ENCODE results near the gene NRXN3. TPM values are rescaled to one million over a fixed set of nuclear protein-coding genes. Genes with fewer than 3 reads are reported as not detected.
A peak's percentile ranks its signal among the peaks of the same experiment; 100 is the strongest.

The NRXN3 gene
- polyA plus RNA-seq, 1 donor (not counting 4 experiments of a cell fraction or from before 2014, with no cell fraction given) = 0.89 TPM

DNA sequence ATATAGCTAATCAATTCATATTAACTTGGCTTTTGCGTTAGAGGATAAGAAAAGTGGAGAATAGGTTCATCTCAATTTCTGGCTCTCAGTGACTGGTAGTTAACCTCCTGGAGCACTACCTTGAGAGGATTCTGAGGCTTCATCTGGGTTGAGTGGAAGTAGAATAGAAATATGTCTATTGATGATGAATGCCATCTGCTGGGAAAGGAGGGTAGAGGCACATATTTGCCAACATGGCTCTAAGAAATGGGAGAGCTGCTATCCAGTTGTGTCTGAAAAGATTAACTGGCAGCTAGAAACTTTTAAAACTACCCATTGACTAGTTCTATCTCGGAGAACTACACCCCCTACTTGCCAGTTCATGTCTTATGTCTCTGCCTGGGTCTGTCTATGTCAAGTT, 530.1 kb downstream of the NRXN3 start:
- no peaks in the 10 kb centered on the region for H3K27me3 ChIP-seq (ENCODE audit: control insufficient read depth, extremely low read depth, insufficient read depth, low read length)
- no peaks in the 10 kb centered on the region for H3K4me1 ChIP-seq (ENCODE audit: control insufficient read depth, extremely low read depth, insufficient read depth, low read length)
- H3K79me2 ChIP-seq (ENCODE audit: control insufficient read depth, insufficient read depth, low read length) = no peaks in the 10 kb centered on the region
- no peak overlapping the region for H3K4me3 ChIP-seq (ENCODE audit: control insufficient read depth in 2 of 3, extremely low read depth in 1 of 3, insufficient read depth in 2 of 3, low read depth in 1 of 3, low read length in 3 of 3)
- FAIRE-seq = no peak
- TF ChIP-seq EZH2 (IDR thresholded peaks at IDR 0.05; ENCODE audit: low read length) = no peak
- TF ChIP-seq, protein P1, sequence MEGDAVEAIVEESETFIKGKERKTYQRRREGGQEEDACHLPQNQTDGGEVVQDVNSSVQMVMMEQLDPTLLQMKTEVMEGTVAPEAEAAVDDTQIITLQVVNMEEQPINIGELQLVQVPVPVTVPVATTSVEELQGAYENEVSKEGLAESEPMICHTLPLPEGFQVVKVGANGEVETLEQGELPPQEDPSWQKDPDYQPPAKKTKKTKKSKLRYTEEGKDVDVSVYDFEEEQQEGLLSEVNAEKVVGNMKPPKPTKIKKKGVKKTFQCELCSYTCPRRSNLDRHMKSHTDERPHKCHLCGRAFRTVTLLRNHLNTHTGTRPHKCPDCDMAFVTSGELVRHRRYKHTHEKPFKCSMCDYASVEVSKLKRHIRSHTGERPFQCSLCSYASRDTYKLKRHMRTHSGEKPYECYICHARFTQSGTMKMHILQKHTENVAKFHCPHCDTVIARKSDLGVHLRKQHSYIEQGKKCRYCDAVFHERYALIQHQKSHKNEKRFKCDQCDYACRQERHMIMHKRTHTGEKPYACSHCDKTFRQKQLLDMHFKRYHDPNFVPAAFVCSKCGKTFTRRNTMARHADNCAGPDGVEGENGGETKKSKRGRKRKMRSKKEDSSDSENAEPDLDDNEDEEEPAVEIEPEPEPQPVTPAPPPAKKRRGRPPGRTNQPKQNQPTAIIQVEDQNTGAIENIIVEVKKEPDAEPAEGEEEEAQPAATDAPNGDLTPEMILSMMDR (optimal IDR thresholded peaks at IDR 0.05 in 1 of 3, IDR thresholded peaks at IDR 0.05 in 1 of 3, conservative IDR thresholded peaks at IDR 0.05 in 1 of 3; ENCODE audit: extremely low read depth in 1 of 3, insufficient read depth in 2 of 3, low read length in 3 of 3) = peak in 1 of 3 experiments; percentile 35
- no peak overlapping the region for H3K27ac ChIP-seq (ENCODE audit: control insufficient read depth, insufficient read depth, low read length)
- H3K9me1 ChIP-seq (ENCODE audit: control insufficient read depth, extremely low read depth, insufficient read depth, low read length) = no peaks in the 10 kb centered on the region
- H3K9me3 ChIP-seq (ENCODE audit: control insufficient read depth, low read depth, low read length) = no peaks in the 10 kb centered on the region
- H3K4me2 ChIP-seq (ENCODE audit: control insufficient read depth, extremely low read depth, insufficient read depth, low read depth, low read length) = no peak overlapping the region
- DNase-seq (ENCODE audit: low read depth, low spot score) = no peak
- no peak overlapping the region for H2AFZ ChIP-seq (ENCODE audit: control insufficient read depth, low read length)
- no peak overlapping the region for H3K9ac ChIP-seq (ENCODE audit: control insufficient read depth, extremely low read depth, insufficient read depth, low read length)
- dilution Hi-C loops (cut with MboI; ENCODE audit: extremely low pct_ligation_motif_present, low sequenced_read_pairs) = no loop called here
- no peaks in the 10 kb centered on the region for H3K36me3 ChIP-seq (ENCODE audit: control insufficient read depth in 2 of 2, extremely low read depth in 1 of 2, insufficient read depth in 2 of 2, low read length in 2 of 2)
- H4K20me1 ChIP-seq (ENCODE audit: control insufficient read depth, extremely low read depth, insufficient read depth, low read length) = no peaks in the 10 kb centered on the region

- Histone ChIP-seq H3K9me1 (ENCODE audit: control insufficient read depth, extremely low read depth, insufficient read depth, low read length) (no peaks in the 10 kb centered on the region), H3K4me1 (ENCODE audit: control insufficient read depth, extremely low read depth, insufficient read depth, low read length) (no peaks in the 10 kb centered on the region), H3K27ac (ENCODE audit: control insufficient read depth, insufficient read depth, low read length) (no peak overlapping the region), H3K9me3 (ENCODE audit: control insufficient read depth, low read depth, low read length) (no peaks in the 10 kb centered on the region), H3K4me2 (ENCODE audit: control insufficient read depth, extremely low read depth, insufficient read depth, low read depth, low read length) (no peak overlapping the region), H3K4me3 (ENCODE audit: control insufficient read depth in 2 of 3, extremely low read depth in 1 of 3, insufficient read depth in 2 of 3, low read depth in 1 of 3, low read length in 3 of 3) (no peak overlapping the region), H2AFZ (ENCODE audit: control insufficient read depth, low read length) (no peak overlapping the region), H3K27me3 (ENCODE audit: control insufficient read depth, extremely low read depth, insufficient read depth, low read length) (no peaks in the 10 kb centered on the region), H3K9ac (ENCODE audit: control insufficient read depth, extremely low read depth, insufficient read depth, low read length) (no peak overlapping the region), H4K20me1 (ENCODE audit: control insufficient read depth, extremely low read depth, insufficient read depth, low read length) (no peaks in the 10 kb centered on the region), H3K79me2 (ENCODE audit: control insufficient read depth, insufficient read depth, low read length) (no peaks in the 10 kb centered on the region), H3K36me3 (ENCODE audit: control insufficient read depth in 2 of 2, extremely low read depth in 1 of 2, insufficient read depth in 2 of 2, low read length in 2 of 2) (no peaks in the 10 kb centered on the region)
- DNase-seq (ENCODE audit: low read depth, low spot score) = no peak
- TF ChIP-seq EZH2 (IDR thresholded peaks at IDR 0.05; ENCODE audit: low read length) = no peak
- TF ChIP-seq, protein P1 (optimal IDR thresholded peaks at IDR 0.05 in 1 of 3, IDR thresholded peaks at IDR 0.05 in 1 of 3, conservative IDR thresholded peaks at IDR 0.05 in 1 of 3; ENCODE audit: extremely low read depth in 1 of 3, insufficient read depth in 2 of 3, low read length in 3 of 3) = no peak
- dilution Hi-C loops (cut with MboI; ENCODE audit: extremely low pct_ligation_motif_present, low sequenced_read_pairs) = no loop called here
- no peak for FAIRE-seq
These were observed 531.1 kb downstream of the NRXN3 start for GRCh38 chr14:78701246-78701645.
